GDM1 (cell line): ENCODE data around the gene PEX14.
"Not testable (repeated sequence)": the region's sequence is repeated elsewhere in the genome, so short reads cannot be mapped to it uniquely, and the experiment has no call there.

Experiments used
- DNase-seq: peaks from one replicate; lab custom pipeline; 2025; lab: John Stamatoyannopoulos, UW

Gene PEX14

DNA sequence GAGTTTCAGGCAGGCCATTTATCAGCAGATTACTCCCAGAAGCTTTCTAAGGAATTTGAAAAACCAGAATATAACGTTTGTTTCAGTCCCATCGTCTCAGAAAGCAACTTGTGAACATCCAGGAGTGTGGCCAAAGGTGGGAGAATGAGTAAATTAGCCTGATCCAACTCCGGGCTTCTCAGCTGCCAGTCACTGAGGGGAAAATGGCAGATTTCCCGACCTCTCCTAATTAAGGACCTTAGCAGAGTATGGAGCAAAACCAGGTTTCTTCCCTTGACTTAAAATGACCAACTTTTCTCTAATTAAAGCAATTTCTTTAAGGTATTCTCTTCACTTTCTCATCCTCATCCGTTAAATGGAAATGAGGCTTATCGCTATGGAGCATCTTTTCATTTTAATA, 23.9 kb upstream of the PEX14 start:
- no peak for DNase-seq

DNA sequence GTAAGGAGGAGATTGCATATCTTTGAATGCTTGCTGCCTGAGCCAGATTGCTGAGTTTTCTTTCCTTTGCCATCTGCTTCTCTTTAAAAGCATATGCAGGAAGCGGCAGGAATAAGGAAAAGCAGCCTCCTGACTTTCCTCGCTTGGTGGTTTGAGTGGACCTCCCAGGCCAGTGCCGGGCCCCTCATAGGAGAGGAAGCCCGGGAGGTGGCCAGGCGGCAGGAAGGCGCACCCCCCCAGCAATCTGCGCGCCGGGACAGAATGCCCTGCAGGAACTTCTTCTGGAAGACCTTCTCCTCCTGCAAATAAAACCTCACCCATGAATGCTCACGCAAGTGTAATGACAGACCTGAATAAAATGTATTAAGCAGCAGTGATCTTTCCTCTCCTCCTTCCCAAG, 23.5 kb upstream of the PEX14 start:
- no peak for DNase-seq

DNA sequence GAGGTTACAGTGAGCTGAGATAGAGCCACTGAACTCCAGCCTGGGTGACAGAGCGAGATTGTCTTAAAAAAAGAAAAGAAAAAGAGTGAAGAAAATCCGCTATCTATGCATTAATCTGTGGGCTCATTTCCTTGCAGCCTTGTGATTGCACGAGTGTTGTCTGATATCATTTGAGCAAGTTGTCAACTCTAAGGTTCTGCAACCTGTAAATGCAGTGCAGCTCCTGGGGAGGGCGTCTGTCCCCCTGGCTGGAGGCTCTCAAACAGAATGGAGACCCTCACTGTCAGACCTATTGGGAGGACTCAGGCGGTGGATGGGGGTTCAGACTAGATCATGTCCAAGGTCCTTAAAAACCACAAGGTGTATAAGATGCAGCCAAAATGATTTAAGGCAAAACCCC, 18.7 kb upstream of the PEX14 start:
- DNase-seq = no peak

DNA sequence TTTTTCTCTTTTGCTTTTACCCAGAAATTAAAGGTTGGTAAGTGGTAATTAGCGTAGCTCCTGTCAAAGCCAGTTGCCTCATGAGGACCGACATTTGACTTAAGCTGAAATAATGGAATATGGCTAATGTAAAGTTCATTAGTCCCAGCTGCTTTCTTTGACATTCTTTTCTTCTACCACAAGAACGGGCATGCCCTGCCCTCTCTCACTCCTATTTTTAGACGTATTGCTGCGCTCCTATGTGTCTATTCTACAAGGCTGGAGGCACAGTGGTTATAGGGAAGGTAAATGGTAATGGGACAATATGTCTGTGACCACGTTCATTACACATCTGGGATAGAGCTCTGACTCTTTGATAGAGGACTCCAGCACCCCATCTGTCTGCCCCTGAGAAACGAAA, 18.1 kb upstream of the PEX14 start:
- DNase-seq = no peak

DNA sequence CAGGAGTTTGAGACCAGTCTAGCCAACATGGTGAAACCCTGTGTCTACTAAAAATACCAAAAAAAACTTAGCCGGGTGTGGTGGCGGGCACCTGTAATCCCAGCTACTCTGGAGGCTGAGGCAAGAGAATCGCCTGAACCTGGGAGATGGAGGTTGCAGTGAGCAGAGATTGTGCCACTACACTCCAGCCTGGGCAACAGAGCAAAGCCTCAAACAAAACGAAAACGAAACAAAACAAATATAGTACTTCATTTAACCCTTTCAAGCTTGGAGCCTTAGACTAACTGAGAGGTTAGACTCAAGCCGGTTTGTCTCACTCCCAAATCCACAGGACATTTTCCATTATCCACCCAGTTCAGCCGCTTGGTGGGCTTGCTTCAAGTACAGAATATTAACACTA, 17.3 kb upstream of the PEX14 start:
- DNase-seq = not testable (repeated sequence)

DNA sequence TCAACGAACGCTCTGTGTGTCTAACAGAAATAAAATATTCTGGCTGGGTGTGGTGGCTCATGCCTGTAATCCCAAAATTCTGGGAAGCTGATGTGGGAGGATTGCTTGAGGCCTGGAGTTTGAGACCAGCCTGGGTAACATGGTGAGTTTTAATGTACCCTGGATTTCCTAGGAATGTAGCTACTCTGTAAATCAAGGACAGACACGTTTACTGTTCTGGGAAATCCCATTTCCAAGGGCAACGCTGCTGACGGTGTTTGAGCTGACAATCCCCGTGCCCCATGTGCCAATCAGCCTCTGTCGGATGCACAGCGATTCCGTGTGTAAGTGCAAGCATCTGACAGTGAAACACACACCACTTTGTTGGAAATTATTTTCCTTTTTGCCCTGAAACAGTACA, 16.9 kb upstream of the PEX14 start:
- DNase-seq = no peak

DNA sequence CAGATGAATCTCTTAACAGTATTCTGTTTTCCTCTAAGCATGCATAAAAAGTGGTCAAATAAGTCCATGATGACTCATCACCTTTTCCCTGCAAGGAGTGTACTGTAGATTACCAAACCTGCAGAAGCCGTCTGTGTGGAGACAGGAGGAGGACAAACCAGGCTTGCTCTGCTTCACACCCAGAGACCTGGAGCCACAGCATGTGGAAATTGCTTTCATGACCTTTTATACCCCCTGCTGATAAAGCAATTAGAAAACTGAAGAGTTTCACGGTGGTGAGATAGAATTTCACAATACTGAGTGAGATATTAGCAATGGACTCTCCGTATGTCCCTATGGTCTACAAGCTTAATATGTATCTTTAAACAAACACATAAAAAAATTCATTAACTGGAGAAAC, 15.6 kb upstream of the PEX14 start:
- no peak for DNase-seq

DNA sequence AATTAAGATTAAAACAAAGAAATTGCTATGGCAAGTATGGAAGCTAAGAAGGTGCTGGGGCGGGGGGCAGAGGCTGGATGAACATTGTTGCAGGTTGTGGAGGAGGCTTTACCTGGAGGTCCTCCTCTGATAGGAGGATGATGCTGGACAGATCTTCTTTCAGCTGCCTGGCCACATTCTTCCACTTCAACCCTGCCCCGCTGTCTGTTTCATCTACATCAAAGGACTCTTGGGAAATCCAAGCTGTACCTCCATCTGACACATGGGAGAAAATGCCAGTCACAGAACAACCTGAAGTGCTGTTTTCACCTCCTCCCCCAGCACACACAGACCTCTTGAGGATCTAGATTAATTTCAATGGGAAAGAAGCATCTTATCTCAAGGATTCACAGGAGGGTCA, 7.7 kb upstream of the PEX14 start:
- no peak for DNase-seq

DNA sequence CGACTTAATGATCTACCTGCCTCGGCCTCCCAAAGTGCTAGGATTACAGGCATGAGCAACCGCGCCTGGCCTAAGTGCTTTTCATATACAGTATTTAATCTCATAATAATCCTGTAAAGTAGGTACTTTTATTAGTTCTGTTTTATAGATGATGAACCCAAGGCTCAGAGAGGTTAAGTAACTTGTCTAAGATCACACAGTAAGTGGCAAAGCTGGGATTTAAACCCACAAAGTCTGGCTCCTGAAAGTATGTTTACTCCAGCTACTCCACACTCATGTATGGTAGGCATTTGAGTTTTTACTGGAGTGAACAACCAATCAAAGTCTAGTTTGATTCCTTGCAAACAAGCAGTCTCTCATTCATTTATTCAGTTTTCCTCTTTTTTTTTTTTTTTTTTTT, 4.7 kb upstream of the PEX14 start:
- no peak for DNase-seq

DNA sequence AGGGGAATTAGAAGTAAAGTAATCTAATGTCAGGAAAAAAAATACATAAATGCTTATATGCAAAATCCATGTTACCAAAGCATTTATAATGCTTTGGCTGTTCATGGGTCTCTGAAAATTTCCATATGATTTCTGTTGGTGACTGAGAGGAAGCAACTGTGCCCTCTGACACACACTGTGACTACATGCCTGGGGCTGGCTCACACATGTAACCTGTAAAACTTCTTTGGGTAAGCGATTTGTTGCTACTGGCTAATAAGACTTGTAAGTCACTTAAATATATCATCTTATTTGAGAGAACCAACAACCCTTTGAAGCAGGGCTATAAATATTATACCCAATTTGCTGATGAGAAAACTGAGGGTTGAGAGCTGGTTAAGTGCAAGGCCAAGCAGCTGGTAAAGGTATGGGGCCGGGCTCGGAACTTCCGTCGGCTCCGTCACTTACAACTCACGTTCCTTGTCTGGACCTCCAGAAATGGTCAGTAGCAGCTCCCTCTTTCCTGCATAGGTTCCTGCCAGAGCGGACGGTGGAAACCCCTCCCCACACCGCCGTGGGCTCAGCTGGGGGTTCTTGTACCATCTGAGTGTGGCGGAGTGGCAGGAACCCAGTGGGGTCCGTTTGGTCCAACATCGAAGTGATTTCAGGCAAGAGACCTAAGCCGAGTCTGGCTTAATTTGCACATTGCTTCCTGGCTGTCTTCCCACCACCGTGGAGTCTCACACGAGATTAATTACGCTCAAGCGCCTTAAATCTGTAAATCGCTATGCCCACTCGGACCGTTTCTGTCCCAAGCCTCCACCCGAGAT, 3.1 kb upstream of the PEX14 start:
- no peak for DNase-seq

DNA sequence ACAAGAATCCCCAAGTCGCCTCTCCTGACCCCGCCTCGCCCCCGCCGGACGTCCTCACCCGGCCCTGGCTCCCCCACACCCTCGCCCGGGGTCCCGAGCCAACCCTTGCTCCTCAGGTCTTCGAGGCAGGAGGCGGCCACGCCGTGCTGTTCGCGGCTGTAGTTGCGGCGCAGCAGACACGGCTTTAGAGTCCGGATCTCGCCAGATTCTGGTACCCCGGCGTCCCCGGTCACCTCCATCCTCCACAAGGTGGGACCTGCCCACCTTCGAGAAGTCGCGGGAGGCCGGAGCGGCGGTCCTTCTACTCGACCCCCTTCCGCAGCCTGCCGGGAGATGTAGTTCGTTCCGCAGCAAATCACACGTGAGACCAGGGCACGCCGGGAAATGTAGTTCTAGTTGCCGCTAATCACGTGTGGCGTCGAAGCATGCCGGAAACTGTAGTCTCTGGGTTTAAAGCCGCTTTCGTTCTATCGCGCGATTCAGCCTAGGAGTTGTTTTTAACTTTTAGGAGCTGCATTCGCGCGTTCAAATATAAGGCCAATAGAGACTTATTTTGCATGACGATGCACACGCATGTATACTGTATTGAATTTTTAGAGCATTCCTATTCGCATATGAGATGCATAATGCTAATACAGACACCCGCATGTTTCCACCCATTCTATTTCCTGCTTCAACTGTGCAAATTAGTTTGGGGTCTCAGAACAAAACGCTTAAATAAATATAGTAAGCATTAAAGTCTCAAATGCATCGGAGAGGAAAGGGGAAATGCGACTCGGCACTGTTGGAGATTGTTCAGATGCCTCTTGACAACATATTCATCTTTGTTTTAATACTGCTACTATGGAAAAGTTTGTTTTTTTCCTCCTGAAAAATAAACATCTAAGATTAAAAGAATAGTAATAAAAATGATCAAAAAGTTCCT, 2.3 kb upstream of the PEX14 start, which contains the start of gene DFFA:
Gene DFFA, minus strand, starts transcription at position 310 of the 925 bp plus-strand sequence. Its CDS starts 71 bp downstream, at position 239.
- peak; percentile 90 for DNase-seq

DNA sequence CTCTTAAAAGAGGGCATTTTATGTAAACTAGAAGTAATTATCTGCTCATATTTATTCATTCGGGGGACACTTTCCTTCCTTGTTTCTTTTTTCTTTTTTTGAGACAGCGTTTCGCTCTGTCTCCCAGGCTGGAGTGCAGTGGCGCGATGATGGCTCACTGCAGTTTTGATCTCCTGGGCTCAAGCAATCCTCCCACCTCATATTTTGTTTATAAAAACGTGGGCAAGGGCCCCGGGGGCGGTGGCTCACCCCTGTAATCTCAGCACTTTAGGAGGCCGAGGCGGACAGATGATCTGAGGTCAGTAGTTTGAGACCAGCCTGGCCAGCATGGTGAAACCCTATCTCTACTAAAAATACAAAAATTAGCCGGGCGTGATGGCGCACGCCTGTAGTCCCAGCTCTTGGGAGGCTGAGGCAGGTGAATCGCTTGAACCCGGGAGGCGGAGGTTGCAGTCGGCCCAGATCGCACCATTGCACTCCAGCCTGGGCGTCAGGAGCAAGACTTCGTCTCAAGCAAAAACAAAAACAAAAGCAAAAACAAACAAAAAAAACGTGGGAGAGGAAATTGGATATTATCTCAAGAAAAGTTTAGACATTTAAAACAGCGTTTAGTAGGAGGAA, 1.5 kb upstream of the PEX14 start:
- no peak for DNase-seq

DNA sequence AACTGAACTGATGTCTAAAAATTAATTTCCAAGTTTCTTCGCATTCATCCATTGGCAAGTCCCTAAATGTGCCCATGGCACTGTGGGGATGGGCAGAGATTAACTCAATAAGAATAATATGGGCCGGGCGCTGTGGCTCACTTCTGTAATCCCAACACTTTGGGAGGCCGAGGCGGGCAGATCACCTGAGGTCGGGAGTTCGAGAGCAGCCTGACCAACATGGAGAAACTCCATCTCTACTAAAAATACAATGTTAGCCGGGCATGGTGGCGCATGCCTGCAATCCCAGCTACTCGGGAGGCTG, 489 bp upstream of the PEX14 start:
- DNase-seq = not testable (repeated sequence)

DNA sequence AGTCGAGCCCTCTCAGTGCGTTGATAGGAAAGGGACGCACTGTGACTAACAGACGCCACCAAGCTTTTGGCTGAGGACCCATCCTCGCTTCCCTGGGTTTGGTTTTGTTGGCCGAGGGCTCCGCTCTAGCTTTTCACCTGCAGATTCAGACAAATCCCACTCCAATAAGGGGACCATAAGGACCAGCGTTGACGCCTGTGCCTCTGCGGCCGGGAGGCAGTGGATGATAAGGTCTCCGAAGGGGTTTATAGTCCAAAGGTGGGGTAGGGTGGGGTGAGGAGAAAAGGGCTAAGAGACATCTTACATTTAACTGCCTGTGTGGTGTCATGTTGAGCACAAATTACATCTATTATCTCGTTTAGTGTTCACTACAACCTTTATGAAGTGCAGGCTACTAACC, 760 bp downstream of the PEX14 start:
- no peak for DNase-seq

DNA sequence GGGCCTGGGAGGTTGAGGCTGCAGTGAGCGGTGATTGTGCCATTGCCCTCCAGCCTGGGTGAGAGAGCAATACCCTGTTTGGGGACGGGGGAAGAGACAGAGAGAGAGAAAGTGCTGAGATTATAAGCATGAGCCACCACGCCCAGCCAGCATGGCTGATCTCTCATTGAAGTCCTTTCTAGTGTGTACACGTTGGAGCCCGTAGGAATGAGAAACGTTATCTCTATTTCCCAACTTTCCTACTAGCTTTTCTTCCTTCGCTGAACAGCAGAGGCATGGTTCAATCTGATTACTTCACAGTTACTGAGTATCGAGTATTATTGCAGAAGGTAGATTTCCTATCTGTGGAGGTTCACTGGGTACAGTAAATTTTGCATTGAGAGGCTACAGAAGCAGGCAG, 4.5 kb downstream of the PEX14 start:
- DNase-seq = no peak

DNA sequence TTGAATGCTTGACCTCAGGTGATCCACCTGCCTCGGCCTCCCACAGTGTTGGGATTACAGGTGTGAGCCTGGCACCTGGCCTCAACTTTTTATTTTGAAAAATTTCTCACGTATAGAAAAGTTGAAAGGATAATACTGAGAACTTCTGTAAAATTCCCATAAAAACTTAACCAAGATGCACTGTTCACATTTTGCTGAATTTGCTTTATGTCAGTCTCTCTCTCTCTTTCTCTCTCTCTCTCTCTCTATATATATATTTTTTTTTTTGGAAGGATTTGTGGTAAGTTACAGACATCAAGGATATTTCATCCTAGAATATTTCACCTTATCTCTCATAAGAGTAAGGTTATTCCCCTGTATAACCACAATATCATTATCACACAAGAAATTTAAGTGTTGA, 5.9 kb downstream of the PEX14 start:
- no peak for DNase-seq

DNA sequence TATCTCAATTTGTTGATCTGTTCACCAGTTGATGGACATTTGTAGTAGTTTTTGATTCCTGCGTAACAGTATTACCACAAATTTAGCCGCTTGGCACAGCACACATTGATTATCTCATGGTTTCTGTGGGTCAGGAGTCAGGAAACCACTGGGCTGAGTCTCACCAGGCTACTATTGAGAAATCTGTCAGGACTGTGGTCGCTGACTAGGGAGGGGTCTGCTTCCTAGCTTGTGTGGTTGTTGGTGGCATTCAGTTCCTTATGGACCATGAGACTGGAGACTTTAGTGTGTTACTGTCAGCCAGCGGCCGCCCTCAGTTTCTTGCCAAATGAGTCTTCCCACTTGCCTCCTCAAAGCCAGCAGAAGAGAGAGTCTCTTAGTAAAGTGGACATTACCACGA, 9.8 kb downstream of the PEX14 start:
- DNase-seq = no peak

DNA sequence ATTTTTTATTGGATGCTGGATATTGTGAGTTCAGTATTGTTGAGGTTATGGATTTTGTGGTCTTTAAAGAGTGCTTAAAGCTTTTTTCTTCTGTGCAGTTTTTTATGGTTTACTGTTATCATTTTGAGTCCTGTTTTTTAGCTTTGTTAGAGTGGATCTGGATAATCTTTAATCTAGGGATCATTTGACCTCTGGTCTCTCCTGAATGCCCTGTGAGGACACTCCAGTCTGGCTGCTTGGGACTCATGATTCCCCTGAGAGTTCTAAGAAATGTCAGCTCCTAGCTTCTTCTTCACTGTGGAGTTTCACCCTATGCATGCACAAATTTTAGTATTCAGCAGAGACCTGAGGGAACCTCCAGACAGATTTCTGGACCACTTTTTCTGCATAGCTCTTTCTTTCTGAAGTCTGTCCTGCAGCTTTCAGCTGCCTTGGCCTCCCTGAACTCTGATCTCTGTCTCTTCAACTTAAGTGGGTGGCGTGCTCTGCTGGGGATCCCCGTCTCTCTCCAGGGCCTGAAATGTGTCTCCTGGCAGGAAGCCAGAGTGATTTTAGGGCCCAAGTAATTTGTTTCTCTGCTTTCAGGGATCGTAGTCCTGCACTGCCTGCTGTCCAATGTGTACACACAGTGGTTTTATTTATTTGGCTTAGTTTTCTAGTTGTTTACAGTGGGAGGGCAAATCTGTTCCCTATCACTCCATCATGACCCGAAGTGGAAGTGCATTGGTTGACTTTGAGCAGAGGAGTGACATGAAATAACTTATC, 14.7 kb downstream of the PEX14 start:
- no peak for DNase-seq

DNA sequence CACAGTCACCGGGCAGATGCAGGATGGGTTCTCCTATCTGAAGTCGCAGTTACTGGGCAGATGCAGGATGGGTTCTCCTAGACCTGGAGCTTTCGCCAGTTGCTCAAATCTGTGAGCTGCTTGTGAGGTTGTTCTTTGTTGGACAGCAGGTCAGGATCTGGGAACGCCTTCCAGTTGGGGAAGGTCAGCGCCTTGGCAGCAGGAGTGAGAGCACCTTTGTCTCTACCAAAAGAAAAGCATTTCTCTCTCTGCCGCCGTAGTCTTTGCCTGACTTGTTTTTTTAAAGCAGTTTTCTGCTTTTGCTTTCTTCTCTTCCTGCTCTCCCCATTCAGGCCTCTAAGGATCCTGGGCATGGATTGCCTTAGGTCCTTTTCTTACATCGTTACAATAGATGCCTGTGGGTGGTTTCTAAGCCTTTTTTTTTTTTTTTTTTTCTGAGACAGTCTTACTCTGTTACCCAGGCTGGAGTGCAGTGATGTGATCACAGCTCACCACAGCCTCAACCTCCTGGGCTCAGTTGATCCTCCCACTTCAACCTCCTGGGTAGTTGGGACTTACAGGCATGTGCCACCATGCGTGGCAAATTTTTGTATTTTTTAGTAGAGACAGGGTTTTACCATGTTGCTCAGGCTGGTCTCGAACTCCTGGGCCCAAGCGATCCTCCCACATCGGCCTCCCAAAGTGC, 15.7 kb downstream of the PEX14 start:
- DNase-seq = no peak

DNA sequence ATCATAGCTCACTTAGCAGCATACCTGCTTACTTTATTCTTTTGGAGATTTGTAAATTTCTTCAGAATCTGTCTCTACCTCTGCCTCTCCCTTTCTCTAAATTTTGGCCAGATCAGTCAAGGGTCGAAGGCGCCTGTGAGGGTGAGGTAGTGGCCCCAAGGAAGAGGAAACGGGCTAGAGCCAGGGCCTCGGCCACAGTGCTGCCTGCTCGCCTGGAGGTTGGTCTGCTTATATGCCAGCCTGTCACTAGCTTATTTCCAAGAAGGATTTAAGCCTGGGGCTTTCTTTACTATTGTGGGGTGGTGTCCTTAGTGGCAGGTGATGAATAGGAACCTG, 19.6 kb downstream of the PEX14 start:
- no peak for DNase-seq

DNA sequence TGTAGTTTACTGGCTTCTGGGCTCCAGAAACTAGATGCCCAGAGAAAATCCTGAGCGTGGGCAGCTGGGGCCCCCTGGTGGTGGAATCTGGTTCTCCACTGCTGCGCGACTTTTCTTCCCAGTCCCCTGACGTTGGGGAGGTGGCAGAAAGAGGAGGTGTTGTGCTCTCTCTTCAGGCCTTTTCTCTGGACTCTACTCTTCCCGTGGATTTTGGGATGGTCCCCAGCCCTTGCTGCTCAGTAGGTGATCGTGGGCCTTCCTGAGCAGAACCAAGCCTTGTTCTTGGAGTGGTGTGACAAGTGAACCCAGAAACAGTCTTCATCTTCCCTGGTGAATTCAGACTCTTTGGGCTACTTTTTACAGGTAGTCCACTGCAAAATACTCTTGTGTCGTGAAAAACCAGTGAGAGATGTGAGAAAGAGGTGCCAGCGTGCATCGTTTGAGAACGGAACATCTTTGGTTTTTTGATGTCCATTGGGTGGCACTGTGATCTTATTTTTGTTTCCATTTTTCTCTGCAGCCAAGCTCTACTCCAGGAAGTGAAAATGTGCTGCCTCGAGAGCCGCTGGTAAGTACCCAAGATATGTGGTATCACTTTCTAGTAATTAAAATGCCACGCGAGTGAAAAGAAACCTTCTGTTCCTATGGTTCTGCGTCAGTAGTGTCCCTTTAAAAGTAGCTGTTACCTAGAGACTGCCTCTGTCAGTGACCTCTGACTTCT, 20.2 kb downstream of the PEX14 start:
- peak; percentile 51 for DNase-seq
